CD4-positive, alpha-beta T cell treated with Interleukin-15 for 4 hours (primary cell): ENCODE results near the gene SLC1A5.
"Not testable (repeated sequence)": the region's sequence is repeated elsewhere in the genome, so short reads cannot be mapped to it uniquely, and the experiment has no call there.

Experiments
- DNase-seq: peaks from one replicate; pipeline ENCODE4 v3.0.0-alpha.2; 2020; ENCODE audit warnings: low spot score

SLC1A5 gene

GRCh38 chr19:46798713-46799112 lies 10.3 kb upstream of the SLC1A5 start:
- DNase-seq: no peak

- no peak for DNase-seq
These were observed 9.5 kb upstream of the SLC1A5 start for GRCh38 chr19:46797881-46798280.

- peak; percentile 54 for DNase-seq
These were observed 3.5 kb upstream of the SLC1A5 start for GRCh38 chr19:46791944-46792343.

- no peak for DNase-seq
These were observed 977 bp upstream of the SLC1A5 start for GRCh38 chr19:46789371-46789770.

GRCh38 chr19:46788968-46789338 lies 559 bp upstream of the SLC1A5 start:
- DNase-seq: no peak

GRCh38 chr19:46787331-46788261 lies 798 bp downstream of the SLC1A5 start:
- DNase-seq: peak; percentile 5

GRCh38 chr19:46787040-46787330 lies 1.4 kb downstream of the SLC1A5 start:
- no peak for DNase-seq

- DNase-seq: peak; percentile 90
These were observed 2.0 kb downstream of the SLC1A5 start for GRCh38 chr19:46786236-46787039.

- no peak for DNase-seq
These were observed 2.5 kb downstream of the SLC1A5 start for GRCh38 chr19:46785980-46786235.

- DNase-seq: no peak
These were observed 3.1 kb downstream of the SLC1A5 start for GRCh38 chr19:46785054-46785979.

- peak; percentile 37 for DNase-seq
These were observed 3.9 kb downstream of the SLC1A5 start for GRCh38 chr19:46784262-46785053.

GRCh38 chr19:46783670-46784069 lies 4.7 kb downstream of the SLC1A5 start:
- DNase-seq: no peak

GRCh38 chr19:46782355-46783019 lies 5.9 kb downstream of the SLC1A5 start:
- no peak for DNase-seq

GRCh38 chr19:46777956-46778645 lies 10.3 kb downstream of the SLC1A5 start:
- not testable (repeated sequence) for DNase-seq

- DNase-seq: no peak
These were observed 11.2 kb downstream of the SLC1A5 start for GRCh38 chr19:46776927-46777911.

GRCh38 chr19:46775642-46776258 lies 12.6 kb downstream of the SLC1A5 start:
- no peak for DNase-seq

- DNase-seq: no peak
These were observed 15.4 kb downstream of the SLC1A5 start for GRCh38 chr19:46773018-46773399.

GRCh38 chr19:46772170-46773017 lies 16.0 kb downstream of the SLC1A5 start:
- no peak for DNase-seq
